Measurements from ENCODE around the gene MTA1. TPM values are rescaled to one million over a fixed set of nuclear protein-coding genes. Genes with fewer than 3 reads are reported as not detected.

Gene MTA1
- total RNA-seq, 2 experiments from 2014 or later = 98.5 to 103 TPM

GRCh38 chr14:105382343-105383082 is 37.1 kb upstream of the MTA1 start:
- no peak overlapping the region for H3K4me3 Mint-ChIP-seq
- no peak for DNase-seq
- ChIA-PET POLR2A (interaction anchor here (1.6 kb wide), 1 partner anchor 47 kb away, joined by 3 read pairs; no protein-coding TSS in a partner anchor), CTCF (no interaction called here)
- H3K36me3 Mint-ChIP-seq (ENCODE audit: low read depth) = peaks cover 3% of the 10 kb centered on the region
- peaks cover 3% of the 10 kb centered on the region for H3K4me1 Mint-ChIP-seq
- no peak overlapping the region for H3K27ac Mint-ChIP-seq
- H3K9me3 Mint-ChIP-seq = no peaks in the 10 kb centered on the region
- H3K27me3 Mint-ChIP-seq = no peaks in the 10 kb centered on the region

- ChIA-PET CTCF (interaction anchor here (1.4 kb wide), 1 partner anchor 12 kb away, joined by 4 read pairs; no protein-coding TSS in a partner anchor), POLR2A (interaction anchor here (1.6 kb wide), 1 partner anchor 47 kb away, joined by 3 read pairs; no protein-coding TSS in a partner anchor)
- DNase-seq = no peak
- peaks cover 3% of the 10 kb centered on the region for H3K36me3 Mint-ChIP-seq (ENCODE audit: low read depth)
- H3K4me1 Mint-ChIP-seq = peaks cover under 1% of the 10 kb centered on the region
- H3K9me3 Mint-ChIP-seq = no peaks in the 10 kb centered on the region
- H3K4me3 Mint-ChIP-seq = no peak overlapping the region
- H3K27ac Mint-ChIP-seq = no peak overlapping the region
- H3K27me3 Mint-ChIP-seq = no peaks in the 10 kb centered on the region
Measured at GRCh38 chr14:105383083-105383730, 36.4 kb upstream of the MTA1 start.

- no peak for DNase-seq
- Mint-ChIP-seq H3K9me3 (no peaks in the 10 kb centered on the region), H3K4me3 (no peak overlapping the region), H3K36me3 (ENCODE audit: low read depth) (peaks cover 3% of the 10 kb centered on the region), H3K27ac (no peak overlapping the region), H3K27me3 (no peaks in the 10 kb centered on the region), H3K4me1 (peaks cover 2% of the 10 kb centered on the region)
- POLR2A ChIA-PET = interaction anchor here (1.0 kb wide), 1 partner anchor 13 kb away, joined by 4 read pairs; no protein-coding TSS in a partner anchor
- CTCF ChIA-PET = interaction anchor here (0.6 to 1.4 kb wide), 2 partner anchors 13 to 337 kb away, joined by 3 to 4 read pairs; no protein-coding TSS in a partner anchor
Measured at GRCh38 chr14:105384041-105384557, 35.5 kb upstream of the MTA1 start.

GRCh38 chr14:105384605-105385321 is 34.9 kb upstream of the MTA1 start:
- POLR2A ChIA-PET = interaction anchor here (1.0 kb wide), 1 partner anchor 13 kb away, joined by 4 read pairs; no protein-coding TSS in a partner anchor
- H3K27me3 Mint-ChIP-seq = no peaks in the 10 kb centered on the region
- no peak for DNase-seq
- no peak overlapping the region for H3K27ac Mint-ChIP-seq
- H3K4me3 Mint-ChIP-seq = no peak overlapping the region
- H3K36me3 Mint-ChIP-seq (ENCODE audit: low read depth) = peaks cover 3% of the 10 kb centered on the region
- CTCF ChIA-PET = interaction anchor here (0.6 to 1.4 kb wide), 2 partner anchors 14 to 338 kb away, joined by 3 to 4 read pairs; no protein-coding TSS in a partner anchor
- no peaks in the 10 kb centered on the region for H3K9me3 Mint-ChIP-seq
- peaks cover 2% of the 10 kb centered on the region for H3K4me1 Mint-ChIP-seq

- no peaks in the 10 kb centered on the region for H3K27me3 Mint-ChIP-seq
- peaks cover 3% of the 10 kb centered on the region for H3K36me3 Mint-ChIP-seq (ENCODE audit: low read depth)
- CTCF ChIA-PET = no interaction called here
- H3K27ac Mint-ChIP-seq = no peak overlapping the region
- H3K4me1 Mint-ChIP-seq = peaks cover 8% of the 10 kb centered on the region
- POLR2A ChIA-PET = no interaction called here
- no peak overlapping the region for H3K4me3 Mint-ChIP-seq
- no peak for DNase-seq
- H3K9me3 Mint-ChIP-seq = no peaks in the 10 kb centered on the region
Measured at GRCh38 chr14:105385322-105385637, 34.3 kb upstream of the MTA1 start.

GRCh38 chr14:105385698-105386365 is 33.8 kb upstream of the MTA1 start:
- Mint-ChIP-seq H3K4me3 (no peak overlapping the region), H3K27me3 (no peaks in the 10 kb centered on the region), H3K4me1 (peaks cover 12% of the 10 kb centered on the region), H3K9me3 (no peaks in the 10 kb centered on the region), H3K36me3 (ENCODE audit: low read depth) (peaks cover 3% of the 10 kb centered on the region), H3K27ac (no peak overlapping the region)
- DNase-seq = no peak
- ChIA-PET POLR2A (no interaction called here), CTCF (no interaction called here)

- ChIA-PET POLR2A (no interaction called here), CTCF (no interaction called here)
- DNase-seq = no peak
- no peaks in the 10 kb centered on the region for H3K9me3 Mint-ChIP-seq
- H3K4me3 Mint-ChIP-seq = no peak overlapping the region
- H3K36me3 Mint-ChIP-seq (ENCODE audit: low read depth) = peaks cover 3% of the 10 kb centered on the region
- no peaks in the 10 kb centered on the region for H3K27me3 Mint-ChIP-seq
- peaks cover 15% of the 10 kb centered on the region for H3K4me1 Mint-ChIP-seq
- no peak overlapping the region for H3K27ac Mint-ChIP-seq
Measured at GRCh38 chr14:105386581-105387529, 32.8 kb upstream of the MTA1 start.

- Mint-ChIP-seq H3K36me3 (ENCODE audit: low read depth) (peaks cover 3% of the 10 kb centered on the region), H3K27ac (no peak overlapping the region), H3K4me1 (peaks cover 15% of the 10 kb centered on the region), H3K9me3 (no peaks in the 10 kb centered on the region), H3K4me3 (no peak overlapping the region), H3K27me3 (no peaks in the 10 kb centered on the region)
- CTCF ChIA-PET = no interaction called here
- no peak for DNase-seq
- POLR2A ChIA-PET = no interaction called here
Measured at GRCh38 chr14:105387530-105387922, 32.1 kb upstream of the MTA1 start.

- Mint-ChIP-seq H3K27me3 (no peaks in the 10 kb centered on the region), H3K4me1 (peaks cover 15% of the 10 kb centered on the region), H3K9me3 (no peaks in the 10 kb centered on the region), H3K27ac (no peak overlapping the region), H3K4me3 (no peak overlapping the region), H3K36me3 (ENCODE audit: low read depth) (peaks cover 3% of the 10 kb centered on the region)
- DNase-seq = no peak
- ChIA-PET POLR2A (interaction anchor here (1.8 kb wide), 1 partner anchor 10 kb away, joined by 11 read pairs; the partner anchor contains the start of gene TEX22), CTCF (no interaction called here)
Measured at GRCh38 chr14:105388110-105388951, 31.3 kb upstream of the MTA1 start.

GRCh38 chr14:105388976-105389375 is 30.7 kb upstream of the MTA1 start:
- DNase-seq = no peak
- no peaks in the 10 kb centered on the region for H3K9me3 Mint-ChIP-seq
- no peak overlapping the region for H3K27ac Mint-ChIP-seq
- H3K4me3 Mint-ChIP-seq = no peak overlapping the region
- ChIA-PET POLR2A (interaction anchor here (0.9 to 1.8 kb wide), 2 partner anchors 9 to 13 kb away, joined by 3 to 11 read pairs; partner anchors contain the start of gene TEX22), CTCF (interaction anchor here (0.6 kb wide), 1 partner anchor 34 kb away, joined by 5 read pairs; no protein-coding TSS in a partner anchor)
- no peaks in the 10 kb centered on the region for H3K27me3 Mint-ChIP-seq
- peaks cover 15% of the 10 kb centered on the region for H3K4me1 Mint-ChIP-seq
- H3K36me3 Mint-ChIP-seq (ENCODE audit: low read depth) = no peaks in the 10 kb centered on the region

GRCh38 chr14:105389534-105389933 is 30.1 kb upstream of the MTA1 start:
- H3K4me1 Mint-ChIP-seq = peaks cover 15% of the 10 kb centered on the region
- no peak overlapping the region for H3K27ac Mint-ChIP-seq
- ChIA-PET CTCF (interaction anchor here (0.6 to 1.3 kb wide), 5 partner anchors 8 to 91 kb away, joined by 3 to 5 read pairs (median 3); partner anchors contain the start of gene TEX22), POLR2A (interaction anchor here (0.8 to 1.8 kb wide), 3 partner anchors 9 to 15 kb away, joined by 3 to 11 read pairs (median 5); partner anchors contain the start of gene TEX22)
- H3K36me3 Mint-ChIP-seq (ENCODE audit: low read depth) = no peaks in the 10 kb centered on the region
- no peaks in the 10 kb centered on the region for H3K9me3 Mint-ChIP-seq
- DNase-seq = no peak
- no peak overlapping the region for H3K4me3 Mint-ChIP-seq
- H3K27me3 Mint-ChIP-seq = no peaks in the 10 kb centered on the region

Data from activated CD4-positive, alpha-beta memory T cell treated with anti-CD3 and anti-CD28 coated beads, Interleukin-2, amount 10 ng/mL, durations not matched to agents 7 days and 5 days (primary cell).